K562 treated with DMSO at 1 percent for 4 hours (cell line): Measurements from ENCODE around the gene ARHGAP29. TPM values are rescaled to one million over a fixed set of nuclear protein-coding genes. Genes with fewer than 3 reads are reported as not detected.

Experiments used
- total RNA-seq: library from RNA; unstranded; fragments of 300-600 nt; gene quantifications from 2 replicates; pipeline ENCODE4 v1.2.3, GENCODE V29; 2022; ENCODE audit not compliant: insufficient read depth

Gene ARHGAP29, protein sequence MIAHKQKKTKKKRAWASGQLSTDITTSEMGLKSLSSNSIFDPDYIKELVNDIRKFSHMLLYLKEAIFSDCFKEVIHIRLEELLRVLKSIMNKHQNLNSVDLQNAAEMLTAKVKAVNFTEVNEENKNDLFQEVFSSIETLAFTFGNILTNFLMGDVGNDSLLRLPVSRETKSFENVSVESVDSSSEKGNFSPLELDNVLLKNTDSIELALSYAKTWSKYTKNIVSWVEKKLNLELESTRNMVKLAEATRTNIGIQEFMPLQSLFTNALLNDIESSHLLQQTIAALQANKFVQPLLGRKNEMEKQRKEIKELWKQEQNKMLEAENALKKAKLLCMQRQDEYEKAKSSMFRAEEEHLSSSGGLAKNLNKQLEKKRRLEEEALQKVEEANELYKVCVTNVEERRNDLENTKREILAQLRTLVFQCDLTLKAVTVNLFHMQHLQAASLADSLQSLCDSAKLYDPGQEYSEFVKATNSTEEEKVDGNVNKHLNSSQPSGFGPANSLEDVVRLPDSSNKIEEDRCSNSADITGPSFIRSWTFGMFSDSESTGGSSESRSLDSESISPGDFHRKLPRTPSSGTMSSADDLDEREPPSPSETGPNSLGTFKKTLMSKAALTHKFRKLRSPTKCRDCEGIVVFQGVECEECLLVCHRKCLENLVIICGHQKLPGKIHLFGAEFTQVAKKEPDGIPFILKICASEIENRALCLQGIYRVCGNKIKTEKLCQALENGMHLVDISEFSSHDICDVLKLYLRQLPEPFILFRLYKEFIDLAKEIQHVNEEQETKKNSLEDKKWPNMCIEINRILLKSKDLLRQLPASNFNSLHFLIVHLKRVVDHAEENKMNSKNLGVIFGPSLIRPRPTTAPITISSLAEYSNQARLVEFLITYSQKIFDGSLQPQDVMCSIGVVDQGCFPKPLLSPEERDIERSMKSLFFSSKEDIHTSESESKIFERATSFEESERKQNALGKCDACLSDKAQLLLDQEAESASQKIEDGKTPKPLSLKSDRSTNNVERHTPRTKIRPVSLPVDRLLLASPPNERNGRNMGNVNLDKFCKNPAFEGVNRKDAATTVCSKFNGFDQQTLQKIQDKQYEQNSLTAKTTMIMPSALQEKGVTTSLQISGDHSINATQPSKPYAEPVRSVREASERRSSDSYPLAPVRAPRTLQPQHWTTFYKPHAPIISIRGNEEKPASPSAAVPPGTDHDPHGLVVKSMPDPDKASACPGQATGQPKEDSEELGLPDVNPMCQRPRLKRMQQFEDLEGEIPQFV
- not detected in 2 replicates for total RNA-seq

DNA sequence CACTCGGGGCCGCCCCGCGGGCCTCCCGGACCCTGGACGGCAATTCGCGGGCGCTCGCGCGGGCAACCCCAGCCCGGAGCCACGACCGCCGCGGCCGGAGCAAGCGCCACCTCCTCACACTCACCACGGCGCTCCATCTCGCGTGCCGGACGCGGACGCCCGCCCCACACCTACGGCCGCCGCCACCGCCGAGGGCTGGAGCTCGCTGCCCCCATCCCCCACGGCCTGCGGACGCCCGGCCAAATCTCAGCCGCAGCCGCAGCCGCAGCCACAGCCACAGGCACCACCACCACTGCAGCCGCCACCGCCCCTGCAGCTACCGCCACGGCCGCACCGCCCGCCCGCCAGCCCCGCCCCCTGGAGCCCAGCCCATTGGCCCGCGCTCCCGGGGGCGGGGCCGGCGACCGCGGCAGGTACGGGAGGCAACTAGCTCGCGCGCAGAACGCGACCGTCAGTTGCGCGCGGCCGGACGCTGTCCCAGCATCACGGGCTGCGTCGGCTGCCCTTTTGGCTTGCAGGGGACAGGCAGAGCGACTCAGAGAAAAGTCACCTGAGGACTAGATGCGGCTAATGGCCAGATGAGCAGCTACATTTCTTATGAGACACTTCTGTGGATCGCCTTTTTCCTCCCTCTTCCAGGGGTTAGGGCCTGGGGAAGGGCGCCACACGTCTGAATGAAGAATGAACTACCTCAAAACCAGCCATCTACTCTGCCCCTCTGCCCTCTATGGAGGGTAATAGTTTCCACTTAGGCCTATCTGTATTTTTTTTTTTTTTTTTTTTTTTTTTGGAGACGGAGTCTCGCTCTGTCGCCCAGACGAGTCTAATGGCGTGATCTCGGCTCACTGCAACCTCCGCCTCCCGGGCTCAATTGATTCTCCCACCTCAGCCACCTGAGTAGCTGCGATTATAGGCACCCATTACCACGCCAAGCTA lies at the start of gene ARHGAP29:
ARHGAP29 (minus strand) TSS at position 294 of the 936 bp plus-strand sequence. CDS start 5,973 bp downstream, outside the sequence.

Other genes with a start within 250 kb of the ARHGAP29 start
- gene ABCA4, start 116.4 kb downstream of the ARHGAP29 start, total RNA-seq = 0.25 and 0.74 TPM in 2 replicates
- gene ABCD3, start 180.8 kb upstream of the ARHGAP29 start, total RNA-seq = 10.7 and 11.5 TPM in 2 replicates